Bronchial epithelial cell (primary cell): ENCODE data around the gene ZBTB22. TPM values are rescaled to one million over a fixed set of nuclear protein-coding genes. Genes with fewer than 3 reads are reported as not detected.
"Not testable (repeated sequence)": the region's sequence is repeated elsewhere in the genome, so short reads cannot be mapped to it uniquely, and the experiment has no call there.

Source experiments
- DNase-seq: peaks from one replicate; pipeline ENCODE4 v3.0.0-alpha.2; 2010; ENCODE audit warnings: low read depth
- FAIRE-seq: peaks from 2 replicates; lab custom pipeline; 2011; peaks lifted over from hg19 to GRCh38; lab: Jason Lieb, UNC
- H3K27me3 ChIP-seq: 2 replicates; pipeline ENCODE4 v1.5.1; 2011; ENCODE audit warnings: low read length; ENCODE audit not compliant: control insufficient read depth, insufficient read depth
- H3K36me3 ChIP-seq: 2 replicates; pipeline ENCODE4 v1.5.1; 2011; ENCODE audit warnings: low read length; ENCODE audit not compliant: control insufficient read depth, insufficient read depth
- H3K4me3 ChIP-seq: 2 replicates; pipeline ENCODE4 v1.5.1; 2011; ENCODE audit warnings: mild to moderate bottlenecking, low read depth, low read length, control low read depth
- CTCF ChIP-seq: IDR thresholded peaks from 2 replicates; pipeline ENCODE4 v1.5.1; 2011; ENCODE audit warnings: mild to moderate bottlenecking, moderate library complexity, low read length, control low read depth, inconsistent platforms; ENCODE audit not compliant: insufficient read depth, severe bottlenecking
- total RNA-seq: library from RNA; depleted of rRNA; stranded (reverse); fragments of >200 nt; gene quantifications from 2 replicates; pipeline ENCODE4 v1.2.1, GENCODE V29; 2014

The ZBTB22 gene, protein sequence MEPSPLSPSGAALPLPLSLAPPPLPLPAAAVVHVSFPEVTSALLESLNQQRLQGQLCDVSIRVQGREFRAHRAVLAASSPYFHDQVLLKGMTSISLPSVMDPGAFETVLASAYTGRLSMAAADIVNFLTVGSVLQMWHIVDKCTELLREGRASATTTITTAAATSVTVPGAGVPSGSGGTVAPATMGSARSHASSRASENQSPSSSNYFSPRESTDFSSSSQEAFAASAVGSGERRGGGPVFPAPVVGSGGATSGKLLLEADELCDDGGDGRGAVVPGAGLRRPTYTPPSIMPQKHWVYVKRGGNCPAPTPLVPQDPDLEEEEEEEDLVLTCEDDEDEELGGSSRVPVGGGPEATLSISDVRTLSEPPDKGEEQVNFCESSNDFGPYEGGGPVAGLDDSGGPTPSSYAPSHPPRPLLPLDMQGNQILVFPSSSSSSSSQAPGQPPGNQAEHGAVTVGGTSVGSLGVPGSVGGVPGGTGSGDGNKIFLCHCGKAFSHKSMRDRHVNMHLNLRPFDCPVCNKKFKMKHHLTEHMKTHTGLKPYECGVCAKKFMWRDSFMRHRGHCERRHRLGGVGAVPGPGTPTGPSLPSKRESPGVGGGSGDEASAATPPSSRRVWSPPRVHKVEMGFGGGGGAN
- 13.2 and 20.1 TPM in 2 replicates for total RNA-seq

DNA sequence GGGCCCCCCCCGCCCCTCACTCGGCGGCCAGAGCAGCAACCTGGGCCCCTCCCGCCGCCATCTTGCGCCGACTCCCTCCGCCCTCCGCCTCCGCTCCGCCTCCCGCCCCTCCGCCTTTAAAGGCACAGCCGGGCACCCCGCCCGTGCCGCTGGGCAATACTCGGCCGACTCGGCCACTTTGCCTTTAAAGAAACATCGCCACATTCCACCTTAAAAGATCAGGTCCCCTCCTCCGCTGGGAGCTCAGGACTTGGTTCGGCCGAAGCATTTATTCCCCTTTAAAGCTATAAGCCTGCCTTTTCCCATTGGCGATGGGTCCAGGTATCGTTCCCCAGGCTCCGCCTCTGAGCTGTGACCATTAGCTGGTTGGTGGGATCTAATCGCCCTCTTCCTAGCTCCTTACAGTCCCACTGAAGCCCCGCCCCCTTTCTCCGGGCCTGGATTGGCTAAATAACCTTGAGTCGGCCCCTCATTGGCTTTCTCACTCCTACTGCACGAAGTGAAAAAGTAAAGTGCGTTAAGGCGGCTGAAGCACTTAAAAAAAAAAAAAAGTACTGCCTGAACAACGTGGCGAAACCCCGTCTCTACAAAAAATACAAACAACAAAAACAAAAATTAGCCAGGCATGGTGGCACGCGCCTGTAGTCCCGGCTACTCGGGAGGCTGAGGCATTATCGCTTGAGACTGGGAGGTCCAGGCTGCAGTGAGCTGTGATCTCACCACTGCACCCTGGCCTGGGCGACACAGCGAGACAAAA is at the start of gene ZBTB22:
Gene ZBTB22 (minus strand): TSS at position 76 of the 757 bp plus-strand sequence. CDS start 828 bp downstream, outside the sequence.
- FAIRE-seq = peak; percentile 66
- Histone ChIP-seq H3K36me3 (peaks cover 24% of the 10 kb centered on the region), H3K4me3 (peak within 1 kb of the TSS; percentile 49), H3K27me3 (no peaks in the 10 kb centered on the region)
- TF ChIP-seq CTCF = no peak
- DNase-seq = peak; percentile 97

GRCh38 chr6:33367009-33367714 is 49.6 kb upstream of the ZBTB22 start:
- H3K27me3 ChIP-seq = no peaks in the 10 kb centered on the region
- no peak for TF ChIP-seq CTCF
- H3K36me3 ChIP-seq = no peaks in the 10 kb centered on the region
- FAIRE-seq = no peak
- no peak for DNase-seq
- H3K4me3 ChIP-seq = no peak overlapping the region

GRCh38 chr6:33365206-33365971 is 47.8 kb upstream of the ZBTB22 start:
- FAIRE-seq = peak; percentile 47
- DNase-seq, H3K4me3 ChIP-seq, H3K27me3 ChIP-seq, H3K36me3 ChIP-seq: not testable (repeated sequence)

DNA sequence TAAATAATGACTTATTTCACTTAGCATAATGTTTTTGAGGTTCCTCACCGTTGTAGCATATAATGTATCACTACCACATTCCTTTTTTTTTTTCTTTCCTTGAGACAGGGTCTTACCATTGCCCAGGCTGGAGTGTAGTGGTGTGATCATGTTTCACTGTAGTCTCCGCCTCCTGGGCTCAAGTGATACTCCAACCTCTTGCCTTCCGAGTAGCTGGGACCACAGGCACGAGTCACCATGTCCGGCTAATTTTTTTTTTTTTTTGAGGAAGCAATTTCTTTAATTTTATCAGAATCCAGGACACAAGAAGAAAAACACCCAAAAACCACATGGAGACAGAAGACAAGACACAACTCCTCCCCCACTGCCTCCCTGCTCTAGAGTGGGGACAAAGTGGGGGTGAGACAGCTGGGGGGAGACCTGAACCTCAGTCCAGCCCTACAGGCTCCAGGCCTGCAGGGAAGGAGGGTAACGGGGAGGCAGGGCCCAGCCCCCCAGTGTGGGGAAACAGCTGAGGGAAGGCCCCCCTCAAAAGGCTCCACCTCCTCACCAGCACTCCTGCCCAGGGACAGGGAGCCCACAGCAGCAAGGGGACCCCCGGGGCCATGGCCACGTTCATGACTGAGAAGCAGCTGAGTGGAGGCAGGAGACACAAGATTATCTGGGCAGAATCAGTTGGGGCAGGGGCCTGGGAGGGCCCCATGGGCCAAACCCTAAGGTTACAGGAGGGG is 47.1 kb upstream of the ZBTB22 start:
- peak; percentile 33 for DNase-seq
- H3K36me3 ChIP-seq, H3K4me3 ChIP-seq, FAIRE-seq, H3K27me3 ChIP-seq: not testable (repeated sequence)

GRCh38 chr6:33363486-33363885 is 45.9 kb upstream of the ZBTB22 start:
- DNase-seq, FAIRE-seq, H3K27me3 ChIP-seq: not testable (repeated sequence)

GRCh38 chr6:33359331-33359730 is 41.8 kb upstream of the ZBTB22 start:
- FAIRE-seq (no peak), DNase-seq (no peak)
- no peak overlapping the region for H3K4me3 ChIP-seq
- no peaks in the 10 kb centered on the region for H3K27me3 ChIP-seq
- TF ChIP-seq CTCF = no peak
- no peaks in the 10 kb centered on the region for H3K36me3 ChIP-seq

More at GRCh38 chr6:33363486-33363885, 45.9 kb upstream of the ZBTB22 start:
- H3K4me3 ChIP-seq, H3K36me3 ChIP-seq: not testable (repeated sequence)

- FAIRE-seq, H3K27me3 ChIP-seq, DNase-seq, H3K36me3 ChIP-seq, H3K4me3 ChIP-seq: not testable (repeated sequence)
Observed at GRCh38 chr6:33357160-33357871, 39.8 kb upstream of the ZBTB22 start.
